K562 (cell line): ENCODE data around the gene ZNF35. TPM values are rescaled to one million over a fixed set of nuclear protein-coding genes. Genes with fewer than 3 reads are reported as not detected.
A peak's percentile ranks its signal among the peaks of the same experiment; 100 is the strongest.

ENCODE experiments used
- ARHGAP35 ChIP-seq: fragments of 450-650 bp; IDR thresholded peaks from 2 replicates; pipeline ENCODE4 v1.6.1; 2018; ENCODE audit not compliant: partially characterized antibody
- ASH1L ChIP-seq: fragments of 450-650 bp; IDR thresholded peaks from 2 replicates; pipeline ENCODE4 v1.6.1; 2018; ENCODE audit warnings: borderline replicate concordance, mild to moderate bottlenecking, low read depth; ENCODE audit not compliant: partially characterized antibody
- EWSR1 ChIP-seq: fragments of 450-650 bp; IDR thresholded peaks from 2 replicates; pipeline ENCODE4 v1.6.1; 2018; ENCODE audit warnings: borderline replicate concordance, mild to moderate bottlenecking, low read depth, moderate library complexity; ENCODE audit not compliant: partially characterized antibody
- HCFC1 ChIP-seq: IDR thresholded peaks from 2 replicates; pipeline ENCODE4 v1.6.1; 2012; ENCODE audit warnings: low read depth, low read length, improper control_type of control experiment
- HMG20B ChIP-seq: fragments of 250-450 bp; sonication (Bioruptor Pico); IDR thresholded peaks from 2 replicates; pipeline ENCODE4 v1.5.0; 2021; ENCODE audit warnings: mild to moderate bottlenecking
- MBD2 ChIP-seq: sonication (generic); IDR thresholded peaks from 2 replicates; pipeline ENCODE4 v1.6.1; 2016; ENCODE audit warnings: low read depth, borderline replicate concordance
- MCM3 ChIP-seq: fragments of 450-650 bp; IDR thresholded peaks from 2 replicates; pipeline ENCODE4 v1.6.1; 2016
- MTA1 ChIP-seq: fragments of 450-650 bp; IDR thresholded peaks from 2 replicates; pipeline ENCODE4 v1.6.1; 2017; ENCODE audit warnings: borderline replicate concordance
- MTF1 ChIP-seq: fragments of 250-450 bp; sonication (Bioruptor Pico); IDR thresholded peaks from 2 replicates; pipeline ENCODE4 v1.9.0; 2021; ENCODE audit warnings: moderate library complexity, mild to moderate bottlenecking, inconsistent platforms, borderline replicate concordance
- NFXL1 ChIP-seq: fragments of 450-650 bp; formaldehyde crosslinking; IDR thresholded peaks from 2 replicates; pipeline ENCODE4 v1.4.0; 2021; ENCODE audit warnings: mild to moderate bottlenecking
- RBBP5 ChIP-seq: fragments of 200-600 bp; sonication (generic); IDR thresholded peaks from 2 replicates; pipeline ENCODE4 v1.6.1; 2012; ENCODE audit warnings: borderline replicate concordance, mild to moderate bottlenecking, low read length, control low read depth, inconsistent platforms; ENCODE audit not compliant: insufficient read depth, poor library complexity, severe bottlenecking
- RBFOX2 ChIP-seq: fragments of 200-400 bp; formaldehyde crosslinking; IDR thresholded peaks from 2 replicates; pipeline ENCODE4 v1.6.1; 2017; ENCODE audit warnings: low read depth, mild to moderate bottlenecking, low read length, moderate library complexity
- SOX6 ChIP-seq: fragments of 450-650 bp; IDR thresholded peaks from 2 replicates; pipeline ENCODE4 v1.6.1; 2014; ENCODE audit warnings: mild to moderate bottlenecking
- TAF7 ChIP-seq: fragments of 450-650 bp; IDR thresholded peaks from 2 replicates; pipeline ENCODE4 v1.6.1; 2016; ENCODE audit warnings: missing genetic modification characterization, missing compliant biosample characterization
- ZNF165 ChIP-seq: fragments of 250-450 bp; sonication (Bioruptor Pico); IDR thresholded peaks from 2 replicates; pipeline ENCODE4 v1.4.0; 2020; ENCODE audit warnings: borderline replicate concordance
- ZNF561 ChIP-seq: fragments of 450-650 bp; formaldehyde crosslinking; conservative IDR thresholded peaks from 2 replicates; pipeline ENCODE4 v1.4.0; 2020; ENCODE audit warnings: mild to moderate bottlenecking, moderate library complexity
- ZNF699 ChIP-seq: fragments of 250-450 bp; sonication (Bioruptor Pico); IDR thresholded peaks from 2 replicates; pipeline ENCODE4 v1.8.0; 2021; ENCODE audit warnings: mild to moderate bottlenecking, moderate library complexity; ENCODE audit not compliant: insufficient replicate concordance
- polyA plus RNA-seq, 8 experiments: library from polyadenylated mRNA; depleted of rRNA in 4 of 8; stranded (reverse) in 5 of 8; unstranded in 3 of 8; fragments of >200 nt; fragmentation: Nextera tagmentation in 2 of 8; fragmentation: Illumina TruSeq in 1 of 8; extraction: Ambion mirVana in 2 of 8; extraction: Trizol in 1 of 8; gene quantifications; 2 replicates each; pipeline versions ENCODE4 v1.2.1 to v1.2.3, GENCODE V29; 2011 to 2014; ENCODE audit warnings: inconsistent platforms in 1 of 8, missing spikeins in 1 of 8
- total RNA-seq, 7 experiments: library from RNA; depleted of rRNA in 6 of 7; stranded (reverse); fragments of >200 nt in 6 of 7; fragmentation: Illumina TruSeq in 2 of 7; extraction: Trizol in 2 of 7; gene quantifications; 2 replicates each; pipeline versions ENCODE4 v1.2.1 to v1.2.3, GENCODE V29; 2011 to 2021; ENCODE audit warnings: low replicate concordance in 1 of 7
- TF ChIP-seq, protein P1 (sequence below): sonication (generic); formaldehyde crosslinking; IDR thresholded peaks from 2 replicates; pipeline ENCODE4 v1.8.0; 2022; ENCODE audit warnings: mild to moderate bottlenecking, missing genetic modification reagents
- TF ChIP-seq, protein P2 (sequence below), 2 experiments: fragments of 450-650 bp; IDR thresholded peaks; 2 replicates each; pipeline ENCODE4 v1.6.1; 2018; ENCODE audit warnings: mild to moderate bottlenecking in 2 of 2, low read depth in 1 of 2; ENCODE audit not compliant: partially characterized antibody in 2 of 2
- TF ChIP-seq, protein P3 (sequence below): fragments of 250-450 bp; sonication (Bioruptor Pico); IDR thresholded peaks from 2 replicates; pipeline ENCODE4 v1.5.0; 2021; ENCODE audit warnings: mild to moderate bottlenecking, moderate library complexity

The ZNF35 gene
- total and polyA plus RNA-seq, 9 of the 15 experiments (the other 6 are each of a cell fraction or from before 2014, with no cell fraction given), result 8.0 to 18.2 (median 14.8) TPM

DNA sequence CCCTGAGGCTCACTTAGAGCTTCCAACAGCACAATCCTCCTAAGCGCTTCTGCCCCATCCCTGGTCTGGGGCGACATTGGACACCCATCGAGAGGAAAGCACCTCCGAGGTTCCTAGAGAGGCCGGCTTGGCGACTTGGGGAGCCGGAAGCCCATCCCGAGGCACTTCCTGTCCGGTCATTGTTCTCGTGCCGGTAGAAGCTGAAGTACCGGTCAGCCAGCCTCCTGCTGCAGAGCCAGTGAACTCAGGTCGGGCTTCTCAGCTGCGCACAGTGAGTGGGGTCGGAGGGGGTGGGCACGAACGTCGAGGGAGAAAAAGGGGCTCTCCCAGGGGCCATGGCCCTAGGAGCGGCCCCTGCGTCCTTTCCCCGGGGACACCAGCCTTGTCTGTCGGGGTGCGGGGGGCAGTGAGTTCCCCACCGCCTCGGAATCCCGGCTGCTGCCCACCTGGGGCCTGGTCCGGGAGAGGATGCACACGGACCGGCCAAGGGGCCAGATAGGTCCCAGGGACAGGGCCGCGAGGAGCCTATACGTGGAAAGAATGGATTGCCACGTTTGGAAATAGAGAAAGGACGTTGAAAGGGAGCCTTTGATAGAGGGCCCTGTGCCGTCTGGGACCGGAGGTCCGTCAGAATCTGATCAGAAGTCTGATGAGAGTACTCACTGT is at the start of gene ZNF35 (continued):
- TF ChIP-seq TAF7 (tag) (no peak), ZNF561 (CRISPR knock-in tag) (no peak), MTF1 (no peak), MTA1 (no peak; the same call in 1 of the 2 replicates), EWSR1 (no peak), ARHGAP35 (no peak), ZNF699 (CRISPR knock-in tag) (no peak), MCM3 (no peak), ZNF165 (CRISPR knock-in tag) (0 out of 2 replicates have a peak, but pooled peaks have one; percentile 43), HCFC1 (peak; percentile 81), NFXL1 (CRISPR knock-in tag) (no peak), HMG20B (no peak), RBFOX2 (peak; percentile 90), SOX6 (peak; percentile 73), ASH1L (no peak), RBBP5 (peak; percentile 80), MBD2 (peak; percentile 34; the same call in 1 of the 2 replicates)
- TF ChIP-seq, protein P1, sequence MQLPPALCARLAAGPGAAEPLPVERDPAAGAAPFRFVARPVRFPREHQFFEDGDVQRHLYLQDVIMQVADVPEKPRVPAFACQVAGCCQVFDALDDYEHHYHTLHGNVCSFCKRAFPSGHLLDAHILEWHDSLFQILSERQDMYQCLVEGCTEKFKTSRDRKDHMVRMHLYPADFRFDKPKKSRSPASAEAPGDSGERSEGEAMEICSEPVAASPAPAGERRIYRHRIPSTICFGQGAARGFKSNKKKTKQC (CRISPR knock-in tag), result peak; percentile 86
- TF ChIP-seq, protein P2, sequence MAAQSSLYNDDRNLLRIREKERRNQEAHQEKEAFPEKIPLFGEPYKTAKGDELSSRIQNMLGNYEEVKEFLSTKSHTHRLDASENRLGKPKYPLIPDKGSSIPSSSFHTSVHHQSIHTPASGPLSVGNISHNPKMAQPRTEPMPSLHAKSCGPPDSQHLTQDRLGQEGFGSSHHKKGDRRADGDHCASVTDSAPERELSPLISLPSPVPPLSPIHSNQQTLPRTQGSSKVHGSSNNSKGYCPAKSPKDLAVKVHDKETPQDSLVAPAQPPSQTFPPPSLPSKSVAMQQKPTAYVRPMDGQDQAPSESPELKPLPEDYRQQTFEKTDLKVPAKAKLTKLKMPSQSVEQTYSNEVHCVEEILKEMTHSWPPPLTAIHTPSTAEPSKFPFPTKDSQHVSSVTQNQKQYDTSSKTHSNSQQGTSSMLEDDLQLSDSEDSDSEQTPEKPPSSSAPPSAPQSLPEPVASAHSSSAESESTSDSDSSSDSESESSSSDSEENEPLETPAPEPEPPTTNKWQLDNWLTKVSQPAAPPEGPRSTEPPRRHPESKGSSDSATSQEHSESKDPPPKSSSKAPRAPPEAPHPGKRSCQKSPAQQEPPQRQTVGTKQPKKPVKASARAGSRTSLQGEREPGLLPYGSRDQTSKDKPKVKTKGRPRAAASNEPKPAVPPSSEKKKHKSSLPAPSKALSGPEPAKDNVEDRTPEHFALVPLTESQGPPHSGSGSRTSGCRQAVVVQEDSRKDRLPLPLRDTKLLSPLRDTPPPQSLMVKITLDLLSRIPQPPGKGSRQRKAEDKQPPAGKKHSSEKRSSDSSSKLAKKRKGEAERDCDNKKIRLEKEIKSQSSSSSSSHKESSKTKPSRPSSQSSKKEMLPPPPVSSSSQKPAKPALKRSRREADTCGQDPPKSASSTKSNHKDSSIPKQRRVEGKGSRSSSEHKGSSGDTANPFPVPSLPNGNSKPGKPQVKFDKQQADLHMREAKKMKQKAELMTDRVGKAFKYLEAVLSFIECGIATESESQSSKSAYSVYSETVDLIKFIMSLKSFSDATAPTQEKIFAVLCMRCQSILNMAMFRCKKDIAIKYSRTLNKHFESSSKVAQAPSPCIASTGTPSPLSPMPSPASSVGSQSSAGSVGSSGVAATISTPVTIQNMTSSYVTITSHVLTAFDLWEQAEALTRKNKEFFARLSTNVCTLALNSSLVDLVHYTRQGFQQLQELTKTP (IDR thresholded peaks at IDR 0.05; ENCODE audit: low read depth in 1 of 2, partially characterized antibody in 2 of 2), result no peak
- TF ChIP-seq, protein P3, sequence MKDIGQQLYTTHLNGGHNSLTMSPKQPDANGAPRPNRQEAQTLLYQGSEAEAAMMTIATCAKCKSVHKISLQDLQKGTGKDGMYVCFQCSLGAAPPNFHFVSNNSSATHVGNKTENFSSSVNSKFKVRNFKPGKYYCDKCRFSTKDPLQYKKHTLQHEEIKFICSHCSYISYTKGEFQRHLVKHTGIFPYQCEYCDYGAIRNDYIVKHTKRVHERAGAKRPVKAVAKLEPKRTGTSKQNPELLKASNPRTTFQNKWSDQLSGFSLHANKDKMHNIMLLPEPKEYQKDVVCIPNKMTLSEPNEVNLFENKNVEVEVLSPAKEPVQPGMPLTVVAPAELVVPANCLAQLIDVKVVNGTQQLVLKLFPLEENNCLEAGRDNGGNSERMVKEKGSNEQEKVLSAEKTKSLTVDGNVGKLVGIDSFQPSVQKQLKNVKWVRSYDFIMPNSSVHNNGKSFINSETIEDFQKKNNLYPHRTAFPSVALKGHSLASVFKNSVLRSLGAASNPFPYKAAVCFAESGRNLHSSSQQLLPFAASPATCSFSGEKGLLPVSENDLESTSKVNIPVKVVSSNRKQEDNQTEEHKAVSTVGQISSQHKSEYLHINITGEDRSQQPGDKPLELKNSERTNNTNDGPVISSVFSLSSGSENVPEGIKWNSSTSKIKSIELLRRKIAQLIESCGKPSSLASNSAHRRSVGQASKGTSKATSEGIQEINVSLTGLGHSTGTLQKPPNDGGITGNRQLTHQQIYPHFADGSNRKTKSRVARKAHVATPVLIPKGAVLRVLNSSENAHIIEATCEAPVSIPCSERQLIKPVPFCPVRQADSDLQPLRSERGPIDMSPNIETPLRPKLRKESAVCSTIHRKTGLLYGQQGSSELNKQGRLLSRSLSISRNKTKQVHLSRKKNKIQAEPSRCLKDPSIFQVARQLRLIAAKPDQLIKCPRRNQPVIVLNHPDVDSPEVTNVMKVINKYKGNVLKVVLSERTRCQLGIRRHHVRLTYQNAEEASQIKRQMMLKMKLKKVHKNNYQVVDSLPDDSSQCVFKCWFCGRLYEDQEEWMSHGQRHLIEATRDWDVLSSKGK, result no peak
